Measurements from ENCODE around the gene PNO1. TPM values are rescaled to one million over a fixed set of nuclear protein-coding genes. Genes with fewer than 3 reads are reported as not detected.

The PNO1 gene
- total and polyA plus RNA-seq, 10 of the 15 experiments (the other 5 are each of a cell fraction or from before 2014, with no cell fraction given) = 9.7 to 60.2 (median 30.3) TPM

DNA sequence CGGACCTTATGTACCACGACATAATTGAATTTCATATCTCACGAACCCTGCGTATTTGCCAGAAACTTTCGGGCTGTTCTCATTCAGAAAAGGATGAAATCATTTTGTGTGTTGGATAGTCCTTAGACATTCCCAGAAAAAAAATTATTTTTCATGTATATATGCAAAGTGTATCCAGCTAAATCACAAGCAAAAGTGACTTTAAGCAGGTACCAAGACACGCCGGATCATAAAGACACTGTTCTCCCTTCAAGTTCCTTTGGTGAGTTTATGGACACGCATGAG is 35.1 kb upstream of the PNO1 start (continued):
- TF ChIP-seq, protein P1, sequence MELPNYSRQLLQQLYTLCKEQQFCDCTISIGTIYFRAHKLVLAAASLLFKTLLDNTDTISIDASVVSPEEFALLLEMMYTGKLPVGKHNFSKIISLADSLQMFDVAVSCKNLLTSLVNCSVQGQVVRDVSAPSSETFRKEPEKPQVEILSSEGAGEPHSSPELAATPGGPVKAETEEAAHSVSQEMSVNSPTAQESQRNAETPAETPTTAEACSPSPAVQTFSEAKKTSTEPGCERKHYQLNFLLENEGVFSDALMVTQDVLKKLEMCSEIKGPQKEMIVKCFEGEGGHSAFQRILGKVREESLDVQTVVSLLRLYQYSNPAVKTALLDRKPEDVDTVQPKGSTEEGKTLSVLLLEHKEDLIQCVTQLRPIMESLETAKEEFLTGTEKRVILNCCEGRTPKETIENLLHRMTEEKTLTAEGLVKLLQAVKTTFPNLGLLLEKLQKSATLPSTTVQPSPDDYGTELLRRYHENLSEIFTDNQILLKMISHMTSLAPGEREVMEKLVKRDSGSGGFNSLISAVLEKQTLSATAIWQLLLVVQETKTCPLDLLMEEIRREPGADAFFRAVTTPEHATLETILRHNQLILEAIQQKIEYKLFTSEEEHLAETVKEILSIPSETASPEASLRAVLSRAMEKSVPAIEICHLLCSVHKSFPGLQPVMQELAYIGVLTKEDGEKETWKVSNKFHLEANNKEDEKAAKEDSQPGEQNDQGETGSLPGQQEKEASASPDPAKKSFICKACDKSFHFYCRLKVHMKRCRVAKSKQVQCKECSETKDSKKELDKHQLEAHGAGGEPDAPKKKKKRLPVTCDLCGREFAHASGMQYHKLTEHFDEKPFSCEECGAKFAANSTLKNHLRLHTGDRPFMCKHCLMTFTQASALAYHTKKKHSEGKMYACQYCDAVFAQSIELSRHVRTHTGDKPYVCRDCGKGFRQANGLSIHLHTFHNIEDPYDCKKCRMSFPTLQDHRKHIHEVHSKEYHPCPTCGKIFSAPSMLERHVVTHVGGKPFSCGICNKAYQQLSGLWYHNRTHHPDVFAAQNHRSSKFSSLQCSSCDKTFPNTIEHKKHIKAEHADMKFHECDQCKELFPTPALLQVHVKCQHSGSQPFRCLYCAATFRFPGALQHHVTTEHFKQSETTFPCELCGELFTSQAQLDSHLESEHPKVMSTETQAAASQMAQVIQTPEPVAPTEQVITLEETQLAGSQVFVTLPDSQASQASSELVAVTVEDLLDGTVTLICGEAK (IDR thresholded peaks at IDR 0.05; ENCODE audit: borderline replicate concordance) = no peak
- TF ChIP-seq, protein P2, sequence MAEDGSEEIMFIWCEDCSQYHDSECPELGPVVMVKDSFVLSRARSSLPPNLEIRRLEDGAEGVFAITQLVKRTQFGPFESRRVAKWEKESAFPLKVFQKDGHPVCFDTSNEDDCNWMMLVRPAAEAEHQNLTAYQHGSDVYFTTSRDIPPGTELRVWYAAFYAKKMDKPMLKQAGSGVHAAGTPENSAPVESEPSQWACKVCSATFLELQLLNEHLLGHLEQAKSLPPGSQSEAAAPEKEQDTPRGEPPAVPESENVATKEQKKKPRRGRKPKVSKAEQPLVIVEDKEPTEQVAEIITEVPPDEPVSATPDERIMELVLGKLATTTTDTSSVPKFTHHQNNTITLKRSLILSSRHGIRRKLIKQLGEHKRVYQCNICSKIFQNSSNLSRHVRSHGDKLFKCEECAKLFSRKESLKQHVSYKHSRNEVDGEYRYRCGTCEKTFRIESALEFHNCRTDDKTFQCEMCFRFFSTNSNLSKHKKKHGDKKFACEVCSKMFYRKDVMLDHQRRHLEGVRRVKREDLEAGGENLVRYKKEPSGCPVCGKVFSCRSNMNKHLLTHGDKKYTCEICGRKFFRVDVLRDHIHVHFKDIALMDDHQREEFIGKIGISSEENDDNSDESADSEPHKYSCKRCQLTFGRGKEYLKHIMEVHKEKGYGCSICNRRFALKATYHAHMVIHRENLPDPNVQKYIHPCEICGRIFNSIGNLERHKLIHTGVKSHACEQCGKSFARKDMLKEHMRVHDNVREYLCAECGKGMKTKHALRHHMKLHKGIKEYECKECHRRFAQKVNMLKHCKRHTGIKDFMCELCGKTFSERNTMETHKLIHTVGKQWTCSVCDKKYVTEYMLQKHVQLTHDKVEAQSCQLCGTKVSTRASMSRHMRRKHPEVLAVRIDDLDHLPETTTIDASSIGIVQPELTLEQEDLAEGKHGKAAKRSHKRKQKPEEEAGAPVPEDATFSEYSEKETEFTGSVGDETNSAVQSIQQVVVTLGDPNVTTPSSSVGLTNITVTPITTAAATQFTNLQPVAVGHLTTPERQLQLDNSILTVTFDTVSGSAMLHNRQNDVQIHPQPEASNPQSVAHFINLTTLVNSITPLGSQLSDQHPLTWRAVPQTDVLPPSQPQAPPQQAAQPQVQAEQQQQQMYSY (CRISPR knock-in tag; IDR thresholded peaks at IDR 0.05) = no peak
- TF ChIP-seq, protein P3, sequence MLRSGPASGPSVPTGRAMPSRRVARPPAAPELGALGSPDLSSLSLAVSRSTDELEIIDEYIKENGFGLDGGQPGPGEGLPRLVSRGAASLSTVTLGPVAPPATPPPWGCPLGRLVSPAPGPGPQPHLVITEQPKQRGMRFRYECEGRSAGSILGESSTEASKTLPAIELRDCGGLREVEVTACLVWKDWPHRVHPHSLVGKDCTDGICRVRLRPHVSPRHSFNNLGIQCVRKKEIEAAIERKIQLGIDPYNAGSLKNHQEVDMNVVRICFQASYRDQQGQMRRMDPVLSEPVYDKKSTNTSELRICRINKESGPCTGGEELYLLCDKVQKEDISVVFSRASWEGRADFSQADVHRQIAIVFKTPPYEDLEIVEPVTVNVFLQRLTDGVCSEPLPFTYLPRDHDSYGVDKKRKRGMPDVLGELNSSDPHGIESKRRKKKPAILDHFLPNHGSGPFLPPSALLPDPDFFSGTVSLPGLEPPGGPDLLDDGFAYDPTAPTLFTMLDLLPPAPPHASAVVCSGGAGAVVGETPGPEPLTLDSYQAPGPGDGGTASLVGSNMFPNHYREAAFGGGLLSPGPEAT (IDR thresholded peaks at IDR 0.05; ENCODE audit: low read depth) = 0 out of 2 replicates have a peak, but pooled peaks have one; percentile 11
- no peak for TF ChIP-seq CHD1 (IDR thresholded peaks at IDR 0.05; ENCODE audit: low read depth, low read length)
- no peak for TF ChIP-seq ZNF207 (IDR thresholded peaks at IDR 0.05; ENCODE audit: borderline replicate concordance)
- no peak for TF ChIP-seq SREBF2 (IDR thresholded peaks at IDR 0.05; ENCODE audit: low read length)
- TF ChIP-seq ETV6 (conservative IDR thresholded peaks at IDR 0.05 in 1 of 2, IDR thresholded peaks at IDR 0.05 in 1 of 2; ENCODE audit: borderline replicate concordance in 1 of 2, low read depth in 1 of 2) = no peak
- no peak for TF ChIP-seq ZNF622 (IDR thresholded peaks at IDR 0.05)
- TF ChIP-seq RAD51 (IDR thresholded peaks at IDR 0.05) = no peak
- no peak for TF ChIP-seq CBX3 (IDR thresholded peaks at IDR 0.05; ENCODE audit: borderline replicate concordance, low read depth)
- TF ChIP-seq JUND (IDR thresholded peaks at IDR 0.05; ENCODE audit: low read depth, low read length) = no peak
- no peak for TF ChIP-seq TARDBP (IDR thresholded peaks at IDR 0.05; ENCODE audit: borderline replicate concordance)
- TF ChIP-seq ZSCAN29 (IDR thresholded peaks at IDR 0.05) = no peak
- TF ChIP-seq, protein P4, sequence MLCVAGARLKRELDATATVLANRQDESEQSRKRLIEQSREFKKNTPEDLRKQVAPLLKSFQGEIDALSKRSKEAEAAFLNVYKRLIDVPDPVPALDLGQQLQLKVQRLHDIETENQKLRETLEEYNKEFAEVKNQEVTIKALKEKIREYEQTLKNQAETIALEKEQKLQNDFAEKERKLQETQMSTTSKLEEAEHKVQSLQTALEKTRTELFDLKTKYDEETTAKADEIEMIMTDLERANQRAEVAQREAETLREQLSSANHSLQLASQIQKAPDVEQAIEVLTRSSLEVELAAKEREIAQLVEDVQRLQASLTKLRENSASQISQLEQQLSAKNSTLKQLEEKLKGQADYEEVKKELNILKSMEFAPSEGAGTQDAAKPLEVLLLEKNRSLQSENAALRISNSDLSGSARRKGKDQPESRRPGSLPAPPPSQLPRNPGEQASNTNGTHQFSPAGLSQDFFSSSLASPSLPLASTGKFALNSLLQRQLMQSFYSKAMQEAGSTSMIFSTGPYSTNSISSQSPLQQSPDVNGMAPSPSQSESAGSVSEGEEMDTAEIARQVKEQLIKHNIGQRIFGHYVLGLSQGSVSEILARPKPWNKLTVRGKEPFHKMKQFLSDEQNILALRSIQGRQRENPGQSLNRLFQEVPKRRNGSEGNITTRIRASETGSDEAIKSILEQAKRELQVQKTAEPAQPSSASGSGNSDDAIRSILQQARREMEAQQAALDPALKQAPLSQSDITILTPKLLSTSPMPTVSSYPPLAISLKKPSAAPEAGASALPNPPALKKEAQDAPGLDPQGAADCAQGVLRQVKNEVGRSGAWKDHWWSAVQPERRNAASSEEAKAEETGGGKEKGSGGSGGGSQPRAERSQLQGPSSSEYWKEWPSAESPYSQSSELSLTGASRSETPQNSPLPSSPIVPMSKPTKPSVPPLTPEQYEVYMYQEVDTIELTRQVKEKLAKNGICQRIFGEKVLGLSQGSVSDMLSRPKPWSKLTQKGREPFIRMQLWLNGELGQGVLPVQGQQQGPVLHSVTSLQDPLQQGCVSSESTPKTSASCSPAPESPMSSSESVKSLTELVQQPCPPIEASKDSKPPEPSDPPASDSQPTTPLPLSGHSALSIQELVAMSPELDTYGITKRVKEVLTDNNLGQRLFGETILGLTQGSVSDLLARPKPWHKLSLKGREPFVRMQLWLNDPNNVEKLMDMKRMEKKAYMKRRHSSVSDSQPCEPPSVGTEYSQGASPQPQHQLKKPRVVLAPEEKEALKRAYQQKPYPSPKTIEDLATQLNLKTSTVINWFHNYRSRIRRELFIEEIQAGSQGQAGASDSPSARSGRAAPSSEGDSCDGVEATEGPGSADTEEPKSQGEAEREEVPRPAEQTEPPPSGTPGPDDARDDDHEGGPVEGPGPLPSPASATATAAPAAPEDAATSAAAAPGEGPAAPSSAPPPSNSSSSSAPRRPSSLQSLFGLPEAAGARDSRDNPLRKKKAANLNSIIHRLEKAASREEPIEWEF (IDR thresholded peaks at IDR 0.05; ENCODE audit: insufficient replicate concordance, low read depth, low read length) = no peak
- TF ChIP-seq FOS (IDR thresholded peaks at IDR 0.05; ENCODE audit: borderline replicate concordance, extremely low read depth, insufficient read length) = no peak
- TF ChIP-seq IKZF1 (conservative IDR thresholded peaks at IDR 0.05) = 0 out of 2 replicates have a peak, but pooled peaks have one; percentile 0

All from GM12878 (cell line).